Posterior cingulate gyrus (tissue), 11 donors: ENCODE results near the gene RAB3A.
"Not testable (repeated sequence)": the region's sequence is repeated elsewhere in the genome, so short reads cannot be mapped to it uniquely, and the experiment has no call there.

Experiments used
- DNase-seq, 10 donors: peaks; one replicate each; pipeline versions ENCODE4 v3.0.0 to v3.0.0-alpha.2; 2020 to 2021; ENCODE audit warnings: mixed read lengths in 3 of 10
- intact Hi-C: fragments of 100-400 bp; cut with DNase I; formaldehyde crosslinking; loops from one replicate; pipeline ENCODE4 v1.15.1; 2023

RAB3A gene

GRCh38 chr19:18173572-18174288 is 30.1 kb downstream of the RAB3A start, which contains the start of gene IFI30:
Gene IFI30, plus strand, starts transcription at chr19:18173813. Its CDS starts 29 bp downstream, at chr19:18173842.
- intact Hi-C loops, result no loop called here
- peak in 3 of 10 donors; percentile 31 to 90 (median 83) for DNase-seq

- DNase-seq, result peak in 1 of 10 donors; percentile 74
- intact Hi-C loops, result no loop called here
Measured at GRCh38 chr19:18173054-18173571, 30.7 kb downstream of the RAB3A start.

- intact Hi-C loops, result no loop called here
Measured at GRCh38 chr19:18172331-18173053, 31.4 kb downstream of the RAB3A start.

GRCh38 chr19:18171605-18172327 is 32.1 kb downstream of the RAB3A start:
- DNase-seq, result no peak
- intact Hi-C loops, result no loop called here

More at GRCh38 chr19:18172331-18173053, 31.4 kb downstream of the RAB3A start:
- peak in 1 of 10 donors; percentile 72 for DNase-seq

- intact Hi-C loops, result no loop called here
- DNase-seq, result peak in 2 of 10 donors; percentile 59 to 84
Measured at GRCh38 chr19:18170714-18171255, 33.1 kb downstream of the RAB3A start.

GRCh38 chr19:18168673-18169381 is 35.0 kb downstream of the RAB3A start:
- no peak for DNase-seq
- intact Hi-C loops, result no loop called here

- intact Hi-C loops, result no loop called here
- peak in 5 of 10 donors; percentile 32 to 91 (median 48) for DNase-seq
Measured at GRCh38 chr19:18167975-18168645, 35.7 kb downstream of the RAB3A start.

GRCh38 chr19:18167011-18167410 is 36.8 kb downstream of the RAB3A start:
- DNase-seq, result no peak
- intact Hi-C loops, result no loop called here

GRCh38 chr19:18165794-18166544 is 37.9 kb downstream of the RAB3A start:
- intact Hi-C loops, result no loop called here

GRCh38 chr19:18164072-18164471 is 39.8 kb downstream of the RAB3A start:
- DNase-seq, result no peak
- intact Hi-C loops, result no loop called here

More at GRCh38 chr19:18165794-18166544, 37.9 kb downstream of the RAB3A start:
- no peak for DNase-seq

GRCh38 chr19:18161636-18162002 is 42.2 kb downstream of the RAB3A start:
- DNase-seq, result peak in 1 of 10 donors; percentile 86
- intact Hi-C loops, result loop anchor here (2.0 kb wide), 1 partner anchor 49 kb away; no protein-coding TSS in a partner anchor

- peak in 8 of 10 donors; percentile 53 to 96 (median 73) for DNase-seq
- intact Hi-C loops, result loop anchor here (2.0 kb wide), 1 partner anchor 48 kb away; no protein-coding TSS in a partner anchor
Measured at GRCh38 chr19:18160971-18161635, 42.7 kb downstream of the RAB3A start.

GRCh38 chr19:18160493-18160970 is 43.3 kb downstream of the RAB3A start:
- intact Hi-C loops, result loop anchor here (2.0 kb wide), 1 partner anchor 48 kb away; no protein-coding TSS in a partner anchor
- DNase-seq, result no peak

GRCh38 chr19:18159810-18160209 is 44.0 kb downstream of the RAB3A start:
- intact Hi-C loops, result loop anchor here (2.0 to 5.0 kb wide), 3 partner anchors 32 to 153 kb away; partner anchors contain the start of genes ARRDC2 and MPV17L2
- peak in 1 of 10 donors; percentile 54 for DNase-seq

GRCh38 chr19:18159059-18159616 is 44.7 kb downstream of the RAB3A start:
- intact Hi-C loops, result loop anchor here (5.0 kb wide), 2 partner anchors 33 to 152 kb away; partner anchors contain the start of genes ARRDC2 and MPV17L2

GRCh38 chr19:18158467-18158866 is 45.4 kb downstream of the RAB3A start:
- intact Hi-C loops, result loop anchor here (5.0 kb wide), 2 partner anchors 34 to 151 kb away; partner anchors contain the start of genes ARRDC2 and MPV17L2
- no peak for DNase-seq

More at GRCh38 chr19:18159059-18159616, 44.7 kb downstream of the RAB3A start:
- DNase-seq, result not testable (repeated sequence)
